GM21825 (cell line): ENCODE measurements around the gene ACADL.

ENCODE experiments used
- ATAC-seq: cut with Tn5 transposase; IDR thresholded peaks from one replicate; pipeline ENCODE4 v1.9.1; 2021; ENCODE audit warnings: mild to moderate bottlenecking, moderate library complexity; ENCODE audit not compliant: unreplicated experiment

ACADL gene

GRCh38 chr2:210171309-210172218 lies 53.7 kb downstream of the ACADL start, which contains the start of gene KANSL1L:
Gene KANSL1L (minus strand): TSS chr2:210171409. CDS start chr2:210154582, 16,827 bp downstream.
- ATAC-seq: peak; percentile 75

GRCh38 chr2:210170446-210171303 lies 54.6 kb downstream of the ACADL start:
- peak; percentile 69 for ATAC-seq

GRCh38 chr2:210170196-210170445 lies 55.1 kb downstream of the ACADL start:
- ATAC-seq: no peak

- peak; percentile 40 for ATAC-seq
These were observed 55.6 kb downstream of the ACADL start for GRCh38 chr2:210169516-210170195.

GRCh38 chr2:210167227-210167626 lies 58.0 kb downstream of the ACADL start:
- ATAC-seq: no peak

- ATAC-seq: no peak
These were observed 62.7 kb downstream of the ACADL start for GRCh38 chr2:210162466-210163124.

- no peak for ATAC-seq
These were observed 66.2 kb downstream of the ACADL start for GRCh38 chr2:210159059-210159458.

GRCh38 chr2:210158236-210158635 lies 67.0 kb downstream of the ACADL start:
- ATAC-seq: no peak

GRCh38 chr2:210157526-210157925 lies 67.7 kb downstream of the ACADL start:
- no peak for ATAC-seq

GRCh38 chr2:210147614-210148013 lies 77.6 kb downstream of the ACADL start:
- ATAC-seq: no peak
